HepG2 (cell line): ENCODE measurements around the gene LY6G5B. TPM values are rescaled to one million over a fixed set of nuclear protein-coding genes. Genes with fewer than 3 reads are reported as not detected.

Experiments
- CBX2 ChIP-seq, 2 experiments: fragments of 200-600 bp in 1 of 2; sonication (generic); formaldehyde crosslinking in 1 of 2; IDR thresholded peaks; 2 replicates each; pipeline versions ENCODE4 v1.7.0 to v1.8.1; 2018 to 2022; ENCODE audit warnings: low read depth in 2 of 2, low read length in 1 of 2, mild to moderate bottlenecking in 1 of 2, missing genetic modification reagents in 1 of 2
- CCDC6 ChIP-seq: sonication (generic); formaldehyde crosslinking; IDR thresholded peaks from 2 replicates; pipeline ENCODE4 v1.8.1; 2022; ENCODE audit warnings: mild to moderate bottlenecking, missing genetic modification reagents, moderate library complexity
- CHCHD3 ChIP-seq: sonication (generic); formaldehyde crosslinking; IDR thresholded peaks from 2 replicates; pipeline ENCODE4 v1.8.0; 2022; ENCODE audit warnings: mild to moderate bottlenecking, missing genetic modification reagents, moderate library complexity
- DNMT3B ChIP-seq: conservative IDR thresholded peaks from 2 replicates; pipeline ENCODE4 v1.6.1; 2016; ENCODE audit warnings: missing biosample characterization, control low read depth
- FOXK2 ChIP-seq: fragments of 450-650 bp; IDR thresholded peaks from 2 replicates; pipeline ENCODE4 v1.6.1; 2016
- GATA4 ChIP-seq: sonication (generic); IDR thresholded peaks from 2 replicates; pipeline ENCODE4 v1.6.1; 2016; ENCODE audit warnings: antibody characterized with exemption, low read depth, borderline replicate concordance
- LRRFIP1 ChIP-seq: sonication (generic); formaldehyde crosslinking; conservative IDR thresholded peaks from 2 replicates; pipeline ENCODE4 v1.4.0; 2020; ENCODE audit warnings: missing genetic modification reagents
- MIER2 ChIP-seq: IDR thresholded peaks from 2 replicates; pipeline ENCODE4 v1.6.1; 2016; ENCODE audit warnings: missing biosample characterization, missing genetic modification reagents
- NCOA1 ChIP-seq: sonication (generic); formaldehyde crosslinking; IDR thresholded peaks from 2 replicates; pipeline ENCODE4 v1.9.0; 2021; ENCODE audit warnings: missing genetic modification reagents
- NFKB2 ChIP-seq: sonication (generic); formaldehyde crosslinking; IDR thresholded peaks from 2 replicates; pipeline ENCODE4 v1.4.0; 2020; ENCODE audit warnings: missing genetic modification reagents, borderline replicate concordance
- NR3C1 ChIP-seq: sonication (generic); formaldehyde crosslinking; IDR thresholded peaks from 2 replicates; pipeline ENCODE4 v1.4.0; 2020; ENCODE audit warnings: missing genetic modification reagents
- PAF1 ChIP-seq: IDR thresholded peaks from 2 replicates; pipeline ENCODE4 v1.6.1; 2016; ENCODE audit warnings: missing genetic modification reagents, missing compliant biosample characterization
- RBFOX2 ChIP-seq: fragments of 200-400 bp; formaldehyde crosslinking; IDR thresholded peaks from 2 replicates; pipeline ENCODE4 v1.6.1; 2017; ENCODE audit warnings: low read depth, mild to moderate bottlenecking, low read length
- RBM22 ChIP-seq: fragments of 200-400 bp; formaldehyde crosslinking; optimal IDR thresholded peaks from 2 replicates; pipeline ENCODE3; 2017; ENCODE audit warnings: mild to moderate bottlenecking, low read length, moderate library complexity
- RFXANK ChIP-seq: IDR thresholded peaks from 2 replicates; pipeline ENCODE4 v1.6.1; 2016
- RNF219 ChIP-seq: sonication (generic); formaldehyde crosslinking; IDR thresholded peaks from 2 replicates; pipeline ENCODE4 v1.5.0; 2020; ENCODE audit warnings: mild to moderate bottlenecking, missing genetic modification reagents
- RXRB ChIP-seq: IDR thresholded peaks from 2 replicates; pipeline ENCODE4 v1.6.1; 2016; ENCODE audit warnings: borderline replicate concordance, missing genetic modification reagents, missing compliant biosample characterization
- THAP7 ChIP-seq: sonication (generic); formaldehyde crosslinking; IDR thresholded peaks from 2 replicates; pipeline ENCODE4 v1.8.1; 2023; ENCODE audit warnings: mild to moderate bottlenecking, missing genetic modification reagents
- ZC3H4 ChIP-seq: sonication (generic); formaldehyde crosslinking; IDR thresholded peaks from 2 replicates; pipeline ENCODE4 v1.4.0; 2020; ENCODE audit warnings: missing genetic modification reagents, borderline replicate concordance
- ZFAT ChIP-seq: sonication (generic); formaldehyde crosslinking; conservative IDR thresholded peaks from 2 replicates; pipeline ENCODE4 v1.8.1; 2023; ENCODE audit warnings: missing genetic modification reagents, inconsistent platforms
- ZFP90 ChIP-seq: sonication (generic); formaldehyde crosslinking; IDR thresholded peaks from 2 replicates; pipeline ENCODE4 v1.8.0; 2022; ENCODE audit warnings: missing genetic modification reagents, mild to moderate bottlenecking, inconsistent platforms, borderline replicate concordance
- ZNF607 ChIP-seq: sonication (generic); formaldehyde crosslinking; IDR thresholded peaks from 2 replicates; pipeline ENCODE4 v1.5.1; 2020; ENCODE audit warnings: missing genetic modification reagents, mild to moderate bottlenecking, borderline replicate concordance
- ZSCAN30 ChIP-seq: sonication (generic); formaldehyde crosslinking; IDR thresholded peaks from 2 replicates; pipeline ENCODE4 v1.5.0; 2020; ENCODE audit warnings: mild to moderate bottlenecking, missing genetic modification reagents
- polyA plus RNA-seq, 8 experiments: library from polyadenylated mRNA; depleted of rRNA in 3 of 8; stranded (reverse) in 7 of 8; unstranded in 1 of 8; fragments of >200 nt; fragmentation: Illumina TruSeq in 4 of 8; extraction: Trizol in 4 of 8; gene quantifications; 2 replicates each; pipeline versions ENCODE4 v1.2.1 to v1.2.3, GENCODE V29; 2011 to 2016; ENCODE audit warnings: low read depth in 4 of 8, missing spikeins in 1 of 8, mixed read lengths in 1 of 8; ENCODE audit not compliant: insufficient read depth in 1 of 8
- total RNA-seq, 5 experiments: library from RNA; depleted of rRNA; stranded (reverse); fragments of >200 nt; fragmentation: Illumina TruSeq; extraction: Trizol; gene quantifications; 2 replicates each; pipeline ENCODE4 v1.2.3, GENCODE V29; 2016; ENCODE audit warnings: low read depth in 1 of 5
- TF ChIP-seq, protein P1 (sequence below): sonication (generic); formaldehyde crosslinking; IDR thresholded peaks from 2 replicates; pipeline ENCODE4 v1.5.0; 2020; ENCODE audit warnings: missing genetic modification reagents

The LY6G5B gene
- total and polyA plus RNA-seq, 2 of the 13 experiments (the other 11 are each of a cell fraction or from before 2014, with no cell fraction given): 7.8 to 15.7 TPM

- TF ChIP-seq CBX2 (IDR thresholded peaks at IDR 0.05; ENCODE audit: low read depth, low read length): no peak
- TF ChIP-seq CBX2 (CRISPR knock-in tag; IDR thresholded peaks at IDR 0.05; ENCODE audit: low read depth): no peak
- TF ChIP-seq, protein P1, sequence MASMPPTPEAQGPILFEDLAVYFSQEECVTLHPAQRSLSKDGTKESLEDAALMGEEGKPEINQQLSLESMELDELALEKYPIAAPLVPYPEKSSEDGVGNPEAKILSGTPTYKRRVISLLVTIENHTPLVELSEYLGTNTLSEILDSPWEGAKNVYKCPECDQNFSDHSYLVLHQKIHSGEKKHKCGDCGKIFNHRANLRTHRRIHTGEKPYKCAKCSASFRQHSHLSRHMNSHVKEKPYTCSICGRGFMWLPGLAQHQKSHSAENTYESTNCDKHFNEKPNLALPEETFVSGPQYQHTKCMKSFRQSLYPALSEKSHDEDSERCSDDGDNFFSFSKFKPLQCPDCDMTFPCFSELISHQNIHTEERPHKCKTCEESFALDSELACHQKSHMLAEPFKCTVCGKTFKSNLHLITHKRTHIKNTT (CRISPR knock-in tag): no peak
- no peak; the same call in 1 of the 2 replicates for TF ChIP-seq ZFP90 (CRISPR knock-in tag)
- no peak for TF ChIP-seq THAP7
- no peak for TF ChIP-seq NR3C1 (CRISPR knock-in tag)
- TF ChIP-seq MIER2 (CRISPR knock-in tag): peak; percentile 11; the same call in 1 of the 2 replicates
- TF ChIP-seq GATA4: peak; percentile 63; the same call in 1 of the 2 replicates
- peak; percentile 91 for TF ChIP-seq ZSCAN30
- TF ChIP-seq RFXANK: peak; percentile 83; the same call in 1 of the 2 replicates
- TF ChIP-seq RBFOX2: peak; percentile 86
- no peak for TF ChIP-seq NCOA1 (CRISPR knock-in tag)
- peak; percentile 85 for TF ChIP-seq FOXK2
- TF ChIP-seq CCDC6 (CRISPR knock-in tag): peak; percentile 84; the same call in 1 of the 2 replicates
- TF ChIP-seq RXRB (CRISPR knock-in tag): peak; percentile 70
- TF ChIP-seq PAF1 (CRISPR knock-in tag): no peak
- TF ChIP-seq NFKB2 (CRISPR knock-in tag): peak; percentile 60; the same call in 1 of the 2 replicates
- TF ChIP-seq ZFAT (CRISPR knock-in tag): no peak
- no peak for TF ChIP-seq ZC3H4 (CRISPR knock-in tag)
- 0 out of 2 replicates have a peak, but pooled peaks have one; percentile 23 for TF ChIP-seq DNMT3B
- TF ChIP-seq ZNF607 (CRISPR knock-in tag): peak; percentile 88
- peak; percentile 72; the same call in 1 of the 2 replicates for TF ChIP-seq RNF219
- TF ChIP-seq CHCHD3 (CRISPR knock-in tag): no peak; the same call in 1 of the 2 replicates
- no peak for TF ChIP-seq LRRFIP1
- no peak for TF ChIP-seq RBM22
Observed at GRCh38 chr6:31702819-31703716, 33.3 kb downstream of the LY6G5B start, which contains the start of gene ABHD16A (continued).
